ENCODE results near the gene CABP7. TPM values are rescaled to one million over a fixed set of nuclear protein-coding genes. Genes with fewer than 3 reads are reported as not detected.

Gene CABP7
- total and polyA plus RNA-seq, 2 of the 13 experiments (the other 11 are each of a cell fraction or from before 2014, with no cell fraction given): 0.08 TPM; not detected in 1

DNA sequence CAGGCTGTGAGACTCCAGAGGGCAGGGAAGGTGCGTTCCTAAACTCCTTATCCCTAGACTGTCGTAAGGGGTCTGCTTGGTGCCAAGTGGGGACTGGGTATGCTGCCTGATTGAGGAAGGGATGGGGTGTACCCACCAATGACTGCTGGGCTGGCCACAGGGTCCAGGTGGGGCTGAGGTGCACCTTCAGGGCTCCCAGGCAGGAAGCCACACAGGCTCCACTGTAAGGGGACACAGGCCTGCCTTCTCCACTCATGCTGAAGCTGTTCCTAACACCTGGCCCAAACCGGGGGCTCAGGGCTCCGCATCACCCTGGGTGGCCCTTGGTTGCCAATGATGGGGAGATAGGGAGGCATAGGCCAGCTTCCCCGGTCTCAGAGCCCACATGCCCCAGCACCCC, 20.4 kb downstream of the CABP7 start:
- H3K79me2 ChIP-seq (ENCODE audit: insufficient read depth, low read length): no peaks in the 10 kb centered on the region
- no peak overlapping the region for H3K9ac ChIP-seq (ENCODE audit: insufficient read depth, low read depth, low read length)
- CTCF ChIA-PET (ENCODE audit: low intra/inter-chr PET ratio, low total read pairs): no interaction called here
- in situ Hi-C loops (cut with HindIII; ENCODE audit: extremely low pct_ligation_motif_present, low pct_unique_long_range_greater_than_20kb): no loop called here
- peaks cover 3 to 12% of the 10 kb centered on the region in 2 experiments; a peak in 3 of 5 replicates for H3K36me3 ChIP-seq (replicated peaks in 1 of 2; ENCODE audit: control insufficient read depth in 1 of 2, insufficient read depth in 2 of 2, low read length in 2 of 2)
- H4K20me1 ChIP-seq (ENCODE audit: insufficient read depth, low read length): no peaks in the 10 kb centered on the region
- POLR2A ChIA-PET: no interaction called here
- no peak overlapping the region for H2AFZ ChIP-seq (ENCODE audit: low read length)
- H3K4me2 ChIP-seq (ENCODE audit: low read depth, low read length): no peak overlapping the region
- no peak overlapping the region for H3K4me3 ChIP-seq (replicated peaks in 1 of 3; ENCODE audit: insufficient read depth in 1 of 3, low read depth in 2 of 3, low read length in 3 of 3)
- FAIRE-seq (no peak), DNase-seq (ENCODE audit: low spot score) (no peak), ATAC-seq (no peak)
- H3K4me1 ChIP-seq (ENCODE audit: insufficient read depth, low read length): no peaks in the 10 kb centered on the region
- BruUV-seq (replicated peaks): no TSS peak
- H3K27me3 ChIP-seq (ENCODE audit: control insufficient read depth in 1 of 2, insufficient read depth in 2 of 2, low read length in 2 of 2): no peaks in the 10 kb centered on the region
- H3K9me3 ChIP-seq (ENCODE audit: low read length): no peaks in the 10 kb centered on the region
- no peak overlapping the region for H3K27ac ChIP-seq (ENCODE audit: extremely low read length, insufficient read depth, low read length)
- 100% methylated on average over 3 of the region's 5 CpGs for WGBS (ENCODE audit: low lambda C conversion rate)
- intact Hi-C loops (cut with micrococcal nuclease; ENCODE audit: unreplicated experiment): no loop called here
- TF ChIP-seq ZNF644 (CRISPR knock-in tag; IDR thresholded peaks at IDR 0.05; ENCODE audit: low read depth) (no peak), ZNF430 (CRISPR knock-in tag; IDR thresholded peaks at IDR 0.05) (no peak), DMAP1 (CRISPR knock-in tag; IDR thresholded peaks at IDR 0.05) (no peak), ISX (CRISPR knock-in tag; conservative IDR thresholded peaks at IDR 0.05) (no peak), ZNF75D (CRISPR knock-in tag; IDR thresholded peaks at IDR 0.05; ENCODE audit: borderline replicate concordance) (no peak), CENPX (CRISPR knock-in tag; IDR thresholded peaks at IDR 0.05) (no peak), SRSF4 (IDR thresholded peaks at IDR 0.05; ENCODE audit: low read depth, low read length, poor library complexity, severe bottlenecking) (no peak), ZNF10 (CRISPR knock-in tag; IDR thresholded peaks at IDR 0.05; ENCODE audit: borderline replicate concordance, low read depth) (no peak), NFE2L1 (CRISPR knock-in tag; IDR thresholded peaks at IDR 0.05; ENCODE audit: borderline replicate concordance) (no peak), ZNF572 (CRISPR knock-in tag; IDR thresholded peaks at IDR 0.05) (no peak)
- TF ChIP-seq, protein P1, sequence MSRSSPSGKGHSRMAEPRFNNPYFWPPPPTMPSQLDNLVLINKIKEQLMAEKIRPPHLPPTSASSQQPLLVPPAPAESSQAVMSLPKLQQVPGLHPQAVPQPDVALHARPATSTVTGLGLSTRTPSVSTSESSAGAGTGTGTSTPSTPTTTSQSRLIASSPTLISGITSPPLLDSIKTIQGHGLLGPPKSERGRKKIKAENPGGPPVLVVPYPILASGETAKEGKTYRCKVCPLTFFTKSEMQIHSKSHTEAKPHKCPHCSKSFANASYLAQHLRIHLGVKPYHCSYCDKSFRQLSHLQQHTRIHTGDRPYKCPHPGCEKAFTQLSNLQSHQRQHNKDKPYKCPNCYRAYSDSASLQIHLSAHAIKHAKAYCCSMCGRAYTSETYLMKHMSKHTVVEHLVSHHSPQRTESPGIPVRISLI (CRISPR knock-in tag; IDR thresholded peaks at IDR 0.05; ENCODE audit: borderline replicate concordance): no peak
- TF ChIP-seq, protein P2, sequence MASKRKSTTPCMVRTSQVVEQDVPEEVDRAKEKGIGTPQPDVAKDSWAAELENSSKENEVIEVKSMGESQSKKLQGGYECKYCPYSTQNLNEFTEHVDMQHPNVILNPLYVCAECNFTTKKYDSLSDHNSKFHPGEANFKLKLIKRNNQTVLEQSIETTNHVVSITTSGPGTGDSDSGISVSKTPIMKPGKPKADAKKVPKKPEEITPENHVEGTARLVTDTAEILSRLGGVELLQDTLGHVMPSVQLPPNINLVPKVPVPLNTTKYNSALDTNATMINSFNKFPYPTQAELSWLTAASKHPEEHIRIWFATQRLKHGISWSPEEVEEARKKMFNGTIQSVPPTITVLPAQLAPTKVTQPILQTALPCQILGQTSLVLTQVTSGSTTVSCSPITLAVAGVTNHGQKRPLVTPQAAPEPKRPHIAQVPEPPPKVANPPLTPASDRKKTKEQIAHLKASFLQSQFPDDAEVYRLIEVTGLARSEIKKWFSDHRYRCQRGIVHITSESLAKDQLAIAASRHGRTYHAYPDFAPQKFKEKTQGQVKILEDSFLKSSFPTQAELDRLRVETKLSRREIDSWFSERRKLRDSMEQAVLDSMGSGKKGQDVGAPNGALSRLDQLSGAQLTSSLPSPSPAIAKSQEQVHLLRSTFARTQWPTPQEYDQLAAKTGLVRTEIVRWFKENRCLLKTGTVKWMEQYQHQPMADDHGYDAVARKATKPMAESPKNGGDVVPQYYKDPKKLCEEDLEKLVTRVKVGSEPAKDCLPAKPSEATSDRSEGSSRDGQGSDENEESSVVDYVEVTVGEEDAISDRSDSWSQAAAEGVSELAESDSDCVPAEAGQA (IDR thresholded peaks at IDR 0.05; ENCODE audit: low read depth): no peak
- TF ChIP-seq, protein P2 (CRISPR knock-in tag; IDR thresholded peaks at IDR 0.05; ENCODE audit: borderline replicate concordance): no peak
- TF ChIP-seq, protein P3, sequence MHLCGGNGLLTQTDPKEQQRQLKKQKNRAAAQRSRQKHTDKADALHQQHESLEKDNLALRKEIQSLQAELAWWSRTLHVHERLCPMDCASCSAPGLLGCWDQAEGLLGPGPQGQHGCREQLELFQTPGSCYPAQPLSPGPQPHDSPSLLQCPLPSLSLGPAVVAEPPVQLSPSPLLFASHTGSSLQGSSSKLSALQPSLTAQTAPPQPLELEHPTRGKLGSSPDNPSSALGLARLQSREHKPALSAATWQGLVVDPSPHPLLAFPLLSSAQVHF (CRISPR knock-in tag; IDR thresholded peaks at IDR 0.05): no peak
- TF ChIP-seq, protein P4, sequence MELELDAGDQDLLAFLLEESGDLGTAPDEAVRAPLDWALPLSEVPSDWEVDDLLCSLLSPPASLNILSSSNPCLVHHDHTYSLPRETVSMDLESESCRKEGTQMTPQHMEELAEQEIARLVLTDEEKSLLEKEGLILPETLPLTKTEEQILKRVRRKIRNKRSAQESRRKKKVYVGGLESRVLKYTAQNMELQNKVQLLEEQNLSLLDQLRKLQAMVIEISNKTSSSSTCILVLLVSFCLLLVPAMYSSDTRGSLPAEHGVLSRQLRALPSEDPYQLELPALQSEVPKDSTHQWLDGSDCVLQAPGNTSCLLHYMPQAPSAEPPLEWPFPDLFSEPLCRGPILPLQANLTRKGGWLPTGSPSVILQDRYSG (CRISPR knock-in tag; IDR thresholded peaks at IDR 0.05): no peak
